H1 (cell line): ENCODE measurements around the gene IL17RA. TPM values are rescaled to one million over a fixed set of nuclear protein-coding genes. Genes with fewer than 3 reads are reported as not detected.

Experiments
- CTCF ChIA-PET: fragments of 300-600 bp; sonication (Branson Sonifier 250); formaldehyde crosslinking; loops from one replicate; lab custom pipeline; 2021; ENCODE audit not compliant: partially characterized antibody; lab: Charles Lee
- POLR2A ChIA-PET: fragments of 300-600 bp; sonication (Branson Sonifier 250); formaldehyde crosslinking; loops from one replicate; lab custom pipeline; 2021; ENCODE audit warnings: inconsistent platforms; ENCODE audit not compliant: partially characterized antibody; lab: Charles Lee
- DNase-seq, 2 experiments: peaks; one replicate each; pipeline versions ENCODE4 v3.0.0 to v3.0.0-alpha.2; 2010 to 2022; ENCODE audit warnings: low spot score in 2 of 2, low read depth in 1 of 2, mixed read lengths in 1 of 2
- FAIRE-seq: peaks from 2 replicates; lab custom pipeline; 2011; peaks lifted over from hg19 to GRCh38; lab: Jason Lieb, UNC
- H2AFZ ChIP-seq: 2 replicates; pipeline ENCODE4 v1.8.1; 2012; ENCODE audit warnings: low read length, inconsistent platforms
- H2AK5ac ChIP-seq: 2 replicates; pipeline ENCODE4 v1.6.1; 2013; ENCODE audit warnings: low read depth, low read length
- H2BK120ac ChIP-seq: replicated peaks from 2 replicates; pipeline ENCODE3; 2013; ENCODE audit warnings: low read depth, low read length, inconsistent platforms
- H2BK12ac ChIP-seq: 2 replicates; pipeline ENCODE4 v1.6.1; 2013; ENCODE audit warnings: low read depth, low read length
- H2BK15ac ChIP-seq: 2 replicates; pipeline ENCODE4 v1.6.1; 2013; ENCODE audit warnings: low read length
- H2BK20ac ChIP-seq: 2 replicates; pipeline ENCODE4 v1.6.1; 2013; ENCODE audit warnings: low read length
- H2BK5ac ChIP-seq: 2 replicates; pipeline ENCODE4 v1.6.1; 2013; ENCODE audit warnings: low read depth, low read length
- H3K14ac ChIP-seq: 2 replicates; pipeline ENCODE4 v1.6.1; 2013; ENCODE audit warnings: inconsistent platforms; ENCODE audit not compliant: insufficient read length
- H3K18ac ChIP-seq: 2 replicates; pipeline ENCODE4 v1.6.1; 2013; ENCODE audit warnings: low read length; ENCODE audit errors: extremely low read depth
- H3K23ac ChIP-seq: 2 replicates; pipeline ENCODE4 v1.6.1; 2013; ENCODE audit warnings: inconsistent platforms; ENCODE audit not compliant: insufficient read length
- H3K23me2 ChIP-seq: 2 replicates; pipeline ENCODE4 v1.6.1; 2013; ENCODE audit warnings: low read depth, low read length
- H3K27ac ChIP-seq: 2 replicates; pipeline ENCODE4 v1.6.1; 2011; ENCODE audit warnings: low read depth, low read length, inconsistent platforms
- H3K27me3 ChIP-seq, 4 experiments: replicated peaks in 1 of 4; 1 replicate in 1 of 4; 2 replicates in 3 of 4; pipeline versions ENCODE4 v1.6.1 to v1.8.1; 2011 to 2013; ENCODE audit warnings: low read length in 3 of 4, mild to moderate bottlenecking in 3 of 4, inconsistent platforms in 2 of 4, mixed read lengths in 2 of 4, moderate library complexity in 1 of 4; ENCODE audit not compliant: control insufficient read depth in 3 of 4, insufficient read depth in 3 of 4; ENCODE audit errors: extremely low read depth in 1 of 4
- H3K36me3 ChIP-seq, 4 experiments: 2 replicates each; pipeline versions ENCODE4 v1.6.1 to v1.8.1; 2011 to 2013; ENCODE audit warnings: mild to moderate bottlenecking in 4 of 4, low read length in 3 of 4, moderate library complexity in 2 of 4, control low read depth in 1 of 4, inconsistent platforms in 1 of 4; ENCODE audit not compliant: insufficient read depth in 4 of 4, control insufficient read depth in 2 of 4
- H3K4ac ChIP-seq: replicated peaks from 2 replicates; pipeline ENCODE3; 2013; ENCODE audit warnings: low read length, low read depth, mixed read lengths, inconsistent platforms; ENCODE audit not compliant: insufficient read length
- H3K4me1 ChIP-seq, 4 experiments: replicated peaks in 1 of 4; 1 replicate in 1 of 4; 2 replicates in 3 of 4; pipeline versions ENCODE4 v1.6.1 to v1.8.1; 2011 to 2013; ENCODE audit warnings: low read length in 3 of 4, inconsistent platforms in 2 of 4, mixed read lengths in 1 of 4; ENCODE audit not compliant: insufficient read depth in 4 of 4, control insufficient read depth in 3 of 4
- H3K4me2 ChIP-seq, 2 experiments: 2 replicates each; pipeline versions ENCODE4 v1.6.1 to v1.8.1; 2011 to 2013; ENCODE audit warnings: low read depth in 2 of 2, low read length in 2 of 2, control low read depth in 1 of 2, inconsistent platforms in 1 of 2, mild to moderate bottlenecking in 1 of 2; ENCODE audit not compliant: insufficient read depth in 1 of 2
- H3K4me3 ChIP-seq, 4 experiments: fragments of 200-600, 300-600 bp in 1 of 4; sonication (generic), shearing (Covaris generic), sonication (Bioruptor Twin) in 1 of 4; 2 replicates each; pipeline versions ENCODE4 v1.5.1 to v1.8.1; 2011 to 2016; ENCODE audit warnings: low read length in 4 of 4, low read depth in 3 of 4, control low read depth in 2 of 4, inconsistent platforms in 2 of 4, mild to moderate bottlenecking in 2 of 4, mixed read lengths in 1 of 4, moderate library complexity in 1 of 4; ENCODE audit not compliant: insufficient read depth in 2 of 4; ENCODE audit errors: extremely low read depth in 1 of 4
- H3K56ac ChIP-seq: replicated peaks from 2 replicates; pipeline ENCODE3; 2013; ENCODE audit warnings: low read depth, mild to moderate bottlenecking, mixed read lengths, low read length, inconsistent platforms; ENCODE audit not compliant: insufficient read length
- H3K79me1 ChIP-seq: 2 replicates; pipeline ENCODE4 v1.6.1; 2013; ENCODE audit warnings: low read depth, low read length, control low read depth
- H3K79me2 ChIP-seq, 2 experiments: 2 replicates each; pipeline versions ENCODE4 v1.6.1 to v1.8.1; 2012 to 2013; ENCODE audit warnings: low read length in 2 of 2, mild to moderate bottlenecking in 2 of 2, inconsistent platforms in 1 of 2; ENCODE audit not compliant: insufficient read depth in 2 of 2, control insufficient read depth in 1 of 2
- H3K9ac ChIP-seq, 4 experiments: replicated peaks in 1 of 4; 1 replicate in 1 of 4; 2 replicates in 3 of 4; pipeline versions ENCODE4 v1.6.1 to v1.8.1; 2011 to 2013; ENCODE audit warnings: low read depth in 3 of 4, low read length in 3 of 4, control low read depth in 2 of 4, mild to moderate bottlenecking in 2 of 4, moderate library complexity in 2 of 4, inconsistent platforms in 1 of 4; ENCODE audit errors: extremely low read depth in 1 of 4
- H3K9me3 ChIP-seq, 2 experiments: 2 replicates each; pipeline versions ENCODE4 v1.6.1 to v1.8.1; 2012 to 2013; ENCODE audit warnings: mild to moderate bottlenecking in 2 of 2, moderate library complexity in 2 of 2, control low read depth in 1 of 2, inconsistent platforms in 1 of 2, low read depth in 1 of 2, low read length in 1 of 2, mixed read lengths in 1 of 2; ENCODE audit not compliant: insufficient read depth in 2 of 2
- H4K20me1 ChIP-seq, 2 experiments: replicated peaks in 1 of 2; 2 replicates each; pipeline versions ENCODE3 to v1.8.1; 2011 to 2013; ENCODE audit warnings: inconsistent platforms in 2 of 2, low read length in 2 of 2, mild to moderate bottlenecking in 1 of 2; ENCODE audit not compliant: insufficient read depth in 2 of 2, control insufficient read depth in 1 of 2
- H4K5ac ChIP-seq: 2 replicates; pipeline ENCODE4 v1.6.1; 2013; ENCODE audit warnings: low read length, low read depth, mixed read lengths, inconsistent platforms; ENCODE audit not compliant: insufficient read length
- H4K8ac ChIP-seq: 2 replicates; pipeline ENCODE4 v1.8.0; 2013; ENCODE audit warnings: mild to moderate bottlenecking, moderate library complexity, low read length, inconsistent platforms; ENCODE audit not compliant: insufficient read depth; ENCODE audit errors: extremely low read depth
- H4K91ac ChIP-seq: replicated peaks from 2 replicates; pipeline ENCODE3; 2013; ENCODE audit warnings: low read length, mixed read lengths, inconsistent platforms; ENCODE audit not compliant: insufficient read length
- BRCA1 ChIP-seq: IDR thresholded peaks from 2 replicates; pipeline ENCODE4 v1.6.1; 2012; ENCODE audit warnings: low read depth, low read length, improper control_type of control experiment
- CEBPB ChIP-seq: IDR thresholded peaks from 2 replicates; pipeline ENCODE4 v1.6.1; 2012; ENCODE audit warnings: low read depth, low read length
- GABPA ChIP-seq: IDR thresholded peaks from 2 replicates; pipeline ENCODE4 v1.6.1; 2011; ENCODE audit warnings: mild to moderate bottlenecking, low read length, moderate library complexity, borderline replicate concordance; ENCODE audit not compliant: insufficient read depth
- MAFK ChIP-seq: IDR thresholded peaks from 2 replicates; pipeline ENCODE4 v1.6.1; 2012; ENCODE audit warnings: low read depth, mild to moderate bottlenecking, improper control_type of control experiment, low read length
- NANOG ChIP-seq: IDR thresholded peaks from 2 replicates; pipeline ENCODE4 v1.6.1; 2011; ENCODE audit warnings: low read length, low read depth, mild to moderate bottlenecking, inconsistent platforms; ENCODE audit not compliant: insufficient read depth, poor library complexity, severe bottlenecking
- RBBP5 ChIP-seq: IDR thresholded peaks from 2 replicates; pipeline ENCODE4 v1.7.1; 2012; ENCODE audit warnings: low read depth, mild to moderate bottlenecking, inconsistent platforms, low read length, moderate library complexity, borderline replicate concordance
- SIRT6 ChIP-seq: IDR thresholded peaks from one replicate; pipeline ENCODE4 v1.7.1; 2012; ENCODE audit warnings: low read length, inconsistent platforms
- TAF1 ChIP-seq: IDR thresholded peaks from 2 replicates; pipeline ENCODE4 v1.6.1; 2011; ENCODE audit warnings: mild to moderate bottlenecking, low read depth, low read length
- WGBS, 2 experiments: shearing (Covaris generic) in 1 of 2; methylation state at CpG; one replicate each; pipeline versions ENCODE4 v1.1.6 to v1.1.7; 2013 to 2015; ENCODE audit warnings: low lambda C conversion rate in 2 of 2, mixed read lengths in 2 of 2, inconsistent platforms in 1 of 2, low coverage in 1 of 2, missing lambda C conversion rate in 1 of 2; ENCODE audit not compliant: insufficient replicate concordance in 2 of 2, insufficient coverage in 1 of 2, insufficient read length in 1 of 2; ENCODE audit errors: extremely low coverage in 1 of 2, missing lambda C conversion rate in 1 of 2; 5-methylcytosine and 5-hydroxymethylcytosine counted together
- polyA plus RNA-seq, 7 experiments: library from polyadenylated mRNA; depleted of rRNA in 3 of 7; stranded (reverse) in 5 of 7; unstranded in 2 of 7; fragments of >200 nt in 5 of 7; fragments of 200-250 nt in 2 of 7; gene quantifications; 1 replicate in 5 of 7; 2 replicates in 1 of 7; 4 replicates in 1 of 7; pipeline versions ENCODE4 v1.2.1 to v1.2.3, GENCODE V29; 2011 to 2013; ENCODE audit warnings: missing spikeins in 2 of 7, mixed read lengths in 2 of 7
- total RNA-seq: library from RNA; stranded (reverse); fragmentation: NEBNext Ultra II Directional; extraction: Animal tissue kit (Norgen Biotek cat#: 25700); gene quantifications from 2 replicates; pipeline ENCODE4 v1.2.1, GENCODE V29; 2021
- TF ChIP-seq, protein P1 (sequence below): IDR thresholded peaks from 2 replicates; pipeline ENCODE4 v1.6.1; 2012; ENCODE audit warnings: inconsistent platforms
- TF ChIP-seq, protein P2 (sequence below), 3 experiments: IDR thresholded peaks; 1 replicate in 2 of 3; 2 replicates in 1 of 3; pipeline versions ENCODE4 v1.5.1 to v1.6.1; 2011; ENCODE audit warnings: low read length in 3 of 3, mild to moderate bottlenecking in 3 of 3, inconsistent platforms in 2 of 3, low read depth in 1 of 3, moderate library complexity in 1 of 3; ENCODE audit not compliant: insufficient read depth in 1 of 3; ENCODE audit errors: control extremely low read depth in 1 of 3
- TF ChIP-seq, protein P3 (sequence below): IDR thresholded peaks from 2 replicates; pipeline ENCODE4 v1.6.1; 2012; ENCODE audit warnings: inconsistent platforms

Gene IL17RA
- total and polyA plus RNA-seq, 2 of the 8 experiments (the other 6 are each of a cell fraction or from before 2014, with no cell fraction given), result 5.6 to 9.9 TPM

DNA sequence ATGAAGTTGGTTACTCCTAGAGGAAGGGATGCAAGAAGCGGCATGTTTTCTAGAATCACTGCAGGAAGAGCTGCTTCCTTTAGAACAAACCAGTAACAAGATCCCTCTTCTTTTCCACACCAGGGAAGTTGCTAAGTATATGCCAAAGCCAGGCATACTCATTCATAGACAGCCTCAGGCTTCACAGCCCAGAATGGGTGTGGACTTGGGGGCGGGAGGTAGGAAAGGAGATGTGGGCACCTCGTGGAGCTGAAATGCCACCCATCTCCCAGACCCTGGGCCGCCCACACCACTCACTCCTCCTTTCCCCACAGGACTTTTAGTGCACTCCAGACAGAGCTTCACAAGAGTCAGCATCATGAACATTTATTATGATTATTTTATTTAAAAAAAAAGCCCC, 52.4 kb downstream of the IL17RA start:
- H3K4me1 ChIP-seq, result peaks cover 0 to 1% (median 0%) of the 10 kb centered on the region in 4 experiments; a peak in 2 of 7 replicates
- H2AFZ ChIP-seq, result no peak overlapping the region
- H2BK5ac ChIP-seq, result no peak overlapping the region
- H2BK15ac ChIP-seq, result no peak overlapping the region
- no peak overlapping the region for H2AK5ac ChIP-seq
- no peak overlapping the region for H3K23ac ChIP-seq
- H3K27ac ChIP-seq, result no peak overlapping the region
- FAIRE-seq, result no peak
- H4K5ac ChIP-seq, result no peak overlapping the region
- peaks cover 10 to 34% (median 17%) of the 10 kb centered on the region in 4 experiments; a peak in 6 of 8 replicates for H3K36me3 ChIP-seq
- no peak overlapping the region for H3K9ac ChIP-seq
- no peak overlapping the region for H2BK12ac ChIP-seq
- no peak overlapping the region for H3K4me3 ChIP-seq
- H3K14ac ChIP-seq, result no peak overlapping the region
- DNase-seq, result no peak
- H3K27me3 ChIP-seq, result no peaks in the 10 kb centered on the region
- H3K4ac ChIP-seq, result no peak overlapping the region
- H2BK20ac ChIP-seq, result no peak overlapping the region
- ChIA-PET POLR2A (no interaction called here), CTCF (interaction anchor here (0.7 to 1.9 kb wide), 4 partner anchors 35 to 240 kb away, joined by 3 to 4 read pairs (median 4); no protein-coding TSS in a partner anchor)
- H3K9me3 ChIP-seq, result no peaks in the 10 kb centered on the region
- WGBS, 2 experiments, result 92% methylated on average over 4 of the region's 4 CpGs; no CpG with 5 or more reads in 1 of the 2 experiments
- H3K56ac ChIP-seq, result no peak overlapping the region
- no peaks in the 10 kb centered on the region; a peak in 1 of 4 replicates for H3K79me2 ChIP-seq
- no peak overlapping the region for H4K91ac ChIP-seq
- no peaks in the 10 kb centered on the region for H3K23me2 ChIP-seq
- peaks cover 12% of the 10 kb centered on the region for H3K79me1 ChIP-seq
- no peak overlapping the region for H3K4me2 ChIP-seq
- no peak overlapping the region for H2BK120ac ChIP-seq
- H3K18ac ChIP-seq, result no peak overlapping the region
- no peak overlapping the region for H4K8ac ChIP-seq
- peaks cover 2 to 12% of the 10 kb centered on the region in 2 experiments for H4K20me1 ChIP-seq
- TF ChIP-seq, protein P1, sequence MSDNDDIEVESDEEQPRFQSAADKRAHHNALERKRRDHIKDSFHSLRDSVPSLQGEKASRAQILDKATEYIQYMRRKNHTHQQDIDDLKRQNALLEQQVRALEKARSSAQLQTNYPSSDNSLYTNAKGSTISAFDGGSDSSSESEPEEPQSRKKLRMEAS, result no peak
- TF ChIP-seq SIRT6 (no peak), GABPA (no peak), NANOG (no peak), CEBPB (no peak), BRCA1 (no peak), TAF1 (no peak), RBBP5 (no peak), MAFK (no peak)
- TF ChIP-seq, protein P2, sequence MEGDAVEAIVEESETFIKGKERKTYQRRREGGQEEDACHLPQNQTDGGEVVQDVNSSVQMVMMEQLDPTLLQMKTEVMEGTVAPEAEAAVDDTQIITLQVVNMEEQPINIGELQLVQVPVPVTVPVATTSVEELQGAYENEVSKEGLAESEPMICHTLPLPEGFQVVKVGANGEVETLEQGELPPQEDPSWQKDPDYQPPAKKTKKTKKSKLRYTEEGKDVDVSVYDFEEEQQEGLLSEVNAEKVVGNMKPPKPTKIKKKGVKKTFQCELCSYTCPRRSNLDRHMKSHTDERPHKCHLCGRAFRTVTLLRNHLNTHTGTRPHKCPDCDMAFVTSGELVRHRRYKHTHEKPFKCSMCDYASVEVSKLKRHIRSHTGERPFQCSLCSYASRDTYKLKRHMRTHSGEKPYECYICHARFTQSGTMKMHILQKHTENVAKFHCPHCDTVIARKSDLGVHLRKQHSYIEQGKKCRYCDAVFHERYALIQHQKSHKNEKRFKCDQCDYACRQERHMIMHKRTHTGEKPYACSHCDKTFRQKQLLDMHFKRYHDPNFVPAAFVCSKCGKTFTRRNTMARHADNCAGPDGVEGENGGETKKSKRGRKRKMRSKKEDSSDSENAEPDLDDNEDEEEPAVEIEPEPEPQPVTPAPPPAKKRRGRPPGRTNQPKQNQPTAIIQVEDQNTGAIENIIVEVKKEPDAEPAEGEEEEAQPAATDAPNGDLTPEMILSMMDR (IDR thresholded peaks at IDR 0.05; ENCODE audit: control extremely low read depth in 1 of 3, insufficient read depth in 1 of 3, low read depth in 1 of 3, low read length in 3 of 3), result no peak
- TF ChIP-seq, protein P3, sequence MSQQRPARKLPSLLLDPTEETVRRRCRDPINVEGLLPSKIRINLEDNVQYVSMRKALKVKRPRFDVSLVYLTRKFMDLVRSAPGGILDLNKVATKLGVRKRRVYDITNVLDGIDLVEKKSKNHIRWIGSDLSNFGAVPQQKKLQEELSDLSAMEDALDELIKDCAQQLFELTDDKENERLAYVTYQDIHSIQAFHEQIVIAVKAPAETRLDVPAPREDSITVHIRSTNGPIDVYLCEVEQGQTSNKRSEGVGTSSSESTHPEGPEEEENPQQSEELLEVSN, result no peak
